ENCODE data around the gene E2F6.
"Not testable (repeated sequence)": the region's sequence is repeated elsewhere in the genome, so short reads cannot be mapped to it uniquely, and the experiment has no call there.

E2F6 gene

GRCh38 chr2:11406958-11407381, 59.0 kb downstream of the E2F6 start:
- Histone ChIP-seq H3K27ac (ENCODE audit: low read length) (no peak overlapping the region), H3K9me3 (ENCODE audit: insufficient read depth, low read depth, low read length) (no peaks in the 10 kb centered on the region), H3K9ac (ENCODE audit: low read depth, low read length) (no peak overlapping the region), H3K27me3 (ENCODE audit: insufficient read depth, low read length) (no peaks in the 10 kb centered on the region), H3K4me3 (ENCODE audit: low read length) (no peak overlapping the region), H3K36me3 (ENCODE audit: insufficient read depth, low read depth, low read length) (no peaks in the 10 kb centered on the region), H3K4me1 (ENCODE audit: insufficient read depth, low read length) (no peaks in the 10 kb centered on the region)

GRCh38 chr2:11406267-11406957, 59.5 kb downstream of the E2F6 start:
- Histone ChIP-seq H3K36me3 (ENCODE audit: insufficient read depth, low read depth, low read length) (no peaks in the 10 kb centered on the region), H3K9ac (ENCODE audit: low read depth, low read length) (no peak overlapping the region)

GRCh38 chr2:11405599-11406266, 60.2 kb downstream of the E2F6 start:
- H3K4me1 ChIP-seq (ENCODE audit: insufficient read depth, low read length): no peaks in the 10 kb centered on the region
- H3K4me3 ChIP-seq (ENCODE audit: low read length): no peak overlapping the region
- H3K27ac ChIP-seq (ENCODE audit: low read length): no peak overlapping the region
- H3K9ac ChIP-seq (ENCODE audit: low read depth, low read length): no peak overlapping the region
- H3K9me3 ChIP-seq (ENCODE audit: insufficient read depth, low read depth, low read length): no peaks in the 10 kb centered on the region
- no peaks in the 10 kb centered on the region for H3K27me3 ChIP-seq (ENCODE audit: insufficient read depth, low read length)
- no peaks in the 10 kb centered on the region for H3K36me3 ChIP-seq (ENCODE audit: insufficient read depth, low read depth, low read length)

More at GRCh38 chr2:11406267-11406957, 59.5 kb downstream of the E2F6 start:
- Histone ChIP-seq H3K4me3 (ENCODE audit: low read length) (no peak overlapping the region), H3K9me3 (ENCODE audit: insufficient read depth, low read depth, low read length) (no peaks in the 10 kb centered on the region), H3K27me3 (ENCODE audit: insufficient read depth, low read length) (no peaks in the 10 kb centered on the region), H3K27ac (ENCODE audit: low read length) (no peak overlapping the region), H3K4me1 (ENCODE audit: insufficient read depth, low read length) (no peaks in the 10 kb centered on the region)

GRCh38 chr2:11405074-11405406, 60.9 kb downstream of the E2F6 start:
- H3K4me3 ChIP-seq (ENCODE audit: low read length); H3K36me3 ChIP-seq (ENCODE audit: insufficient read depth, low read depth, low read length); H3K27me3 ChIP-seq (ENCODE audit: insufficient read depth, low read length); H3K9ac ChIP-seq (ENCODE audit: low read depth, low read length); H3K27ac ChIP-seq (ENCODE audit: low read length); H3K9me3 ChIP-seq (ENCODE audit: insufficient read depth, low read depth, low read length); H3K4me1 ChIP-seq (ENCODE audit: insufficient read depth, low read length): not testable (repeated sequence)

GRCh38 chr2:11404376-11405073, 61.4 kb downstream of the E2F6 start:
- H3K27ac ChIP-seq (ENCODE audit: low read length): no peak overlapping the region
- no peaks in the 10 kb centered on the region for H3K4me1 ChIP-seq (ENCODE audit: insufficient read depth, low read length)
- no peaks in the 10 kb centered on the region for H3K27me3 ChIP-seq (ENCODE audit: insufficient read depth, low read length)
- no peak overlapping the region for H3K4me3 ChIP-seq (ENCODE audit: low read length)
- H3K9me3 ChIP-seq (ENCODE audit: insufficient read depth, low read depth, low read length): no peaks in the 10 kb centered on the region
- H3K9ac ChIP-seq (ENCODE audit: low read depth, low read length): no peak overlapping the region
- no peaks in the 10 kb centered on the region for H3K36me3 ChIP-seq (ENCODE audit: insufficient read depth, low read depth, low read length)

- Histone ChIP-seq H3K9me3 (ENCODE audit: insufficient read depth, low read depth, low read length) (no peaks in the 10 kb centered on the region), H3K4me1 (ENCODE audit: insufficient read depth, low read length) (no peaks in the 10 kb centered on the region), H3K36me3 (ENCODE audit: insufficient read depth, low read depth, low read length) (no peaks in the 10 kb centered on the region), H3K27ac (ENCODE audit: low read length) (no peak overlapping the region), H3K9ac (ENCODE audit: low read depth, low read length) (no peak overlapping the region), H3K4me3 (ENCODE audit: low read length) (no peak overlapping the region), H3K27me3 (ENCODE audit: insufficient read depth, low read length) (no peaks in the 10 kb centered on the region)
Observed at GRCh38 chr2:11402436-11402835, 63.5 kb downstream of the E2F6 start.

GRCh38 chr2:11399438-11399762, 66.6 kb downstream of the E2F6 start:
- Histone ChIP-seq H3K4me3 (ENCODE audit: low read length) (no peak overlapping the region), H3K27ac (ENCODE audit: low read length) (no peak overlapping the region), H3K4me1 (ENCODE audit: insufficient read depth, low read length) (no peaks in the 10 kb centered on the region), H3K27me3 (ENCODE audit: insufficient read depth, low read length) (no peaks in the 10 kb centered on the region), H3K9ac (ENCODE audit: low read depth, low read length) (no peak overlapping the region), H3K9me3 (ENCODE audit: insufficient read depth, low read depth, low read length) (no peaks in the 10 kb centered on the region), H3K36me3 (ENCODE audit: insufficient read depth, low read depth, low read length) (no peaks in the 10 kb centered on the region)

GRCh38 chr2:11398750-11399437, 67.1 kb downstream of the E2F6 start:
- Histone ChIP-seq H3K27ac (ENCODE audit: low read length) (no peak overlapping the region), H3K4me1 (ENCODE audit: insufficient read depth, low read length) (no peaks in the 10 kb centered on the region), H3K4me3 (ENCODE audit: low read length) (no peak overlapping the region), H3K36me3 (ENCODE audit: insufficient read depth, low read depth, low read length) (no peaks in the 10 kb centered on the region), H3K9me3 (ENCODE audit: insufficient read depth, low read depth, low read length) (no peaks in the 10 kb centered on the region), H3K9ac (ENCODE audit: low read depth, low read length) (no peak overlapping the region), H3K27me3 (ENCODE audit: insufficient read depth, low read length) (no peaks in the 10 kb centered on the region)

GRCh38 chr2:11397513-11397912, 68.4 kb downstream of the E2F6 start:
- no peak overlapping the region for H3K27ac ChIP-seq (ENCODE audit: low read length)
- no peaks in the 10 kb centered on the region for H3K9me3 ChIP-seq (ENCODE audit: insufficient read depth, low read depth, low read length)
- no peak overlapping the region for H3K4me3 ChIP-seq (ENCODE audit: low read length)
- no peaks in the 10 kb centered on the region for H3K27me3 ChIP-seq (ENCODE audit: insufficient read depth, low read length)
- no peaks in the 10 kb centered on the region for H3K36me3 ChIP-seq (ENCODE audit: insufficient read depth, low read depth, low read length)
- no peak overlapping the region for H3K9ac ChIP-seq (ENCODE audit: low read depth, low read length)
- no peaks in the 10 kb centered on the region for H3K4me1 ChIP-seq (ENCODE audit: insufficient read depth, low read length)

GRCh38 chr2:11396467-11397445, 69.2 kb downstream of the E2F6 start:
- Histone ChIP-seq H3K27ac (ENCODE audit: low read length) (no peak overlapping the region), H3K27me3 (ENCODE audit: insufficient read depth, low read length) (no peaks in the 10 kb centered on the region)

GRCh38 chr2:11396021-11396420, 69.9 kb downstream of the E2F6 start:
- no peak overlapping the region for H3K9ac ChIP-seq (ENCODE audit: low read depth, low read length)
- no peaks in the 10 kb centered on the region for H3K4me1 ChIP-seq (ENCODE audit: insufficient read depth, low read length)
- no peaks in the 10 kb centered on the region for H3K27me3 ChIP-seq (ENCODE audit: insufficient read depth, low read length)
- H3K36me3 ChIP-seq (ENCODE audit: insufficient read depth, low read depth, low read length): no peaks in the 10 kb centered on the region
- no peak overlapping the region for H3K27ac ChIP-seq (ENCODE audit: low read length)
- H3K9me3 ChIP-seq (ENCODE audit: insufficient read depth, low read depth, low read length): no peaks in the 10 kb centered on the region
- H3K4me3 ChIP-seq (ENCODE audit: low read length): no peak overlapping the region

More at GRCh38 chr2:11396467-11397445, 69.2 kb downstream of the E2F6 start:
- no peak overlapping the region for H3K4me3 ChIP-seq (ENCODE audit: low read length)
- H3K4me1 ChIP-seq (ENCODE audit: insufficient read depth, low read length): no peaks in the 10 kb centered on the region
- H3K36me3 ChIP-seq (ENCODE audit: insufficient read depth, low read depth, low read length): no peaks in the 10 kb centered on the region
- no peaks in the 10 kb centered on the region for H3K9me3 ChIP-seq (ENCODE audit: insufficient read depth, low read depth, low read length)
- no peak overlapping the region for H3K9ac ChIP-seq (ENCODE audit: low read depth, low read length)
